K562 (cell line): ENCODE results near the gene UCN. TPM values are rescaled to one million over a fixed set of nuclear protein-coding genes. Genes with fewer than 3 reads are reported as not detected.

Experiments used
- ATAC-seq: fragments of 200-7000 bp; cut with Tn5 transposase; 3 replicates; pipeline ENCODE4 v1.9.1; 2020; ENCODE audit warnings: moderate library complexity
- BruUV-seq: library from RNA; stranded (reverse); fragments of 400-500 nt; replicated peaks from 2 replicates; lab custom pipeline; 2021; lab: Mats Ljungman, UMichigan
- CTCF ChIA-PET: fragments of 300-600 bp; formaldehyde crosslinking; extraction: SDS; loops from one replicate; lab custom pipeline; 2021; ENCODE audit warnings: low intra/inter-chr PET ratio; lab: Yijun Ruan, JAX
- POLR2A ChIA-PET: fragments of 300-600, 350-650 bp; sonication (Branson Sonifier 250); formaldehyde crosslinking; extraction: SDS; loops from one replicate; lab custom pipeline; 2021; ENCODE audit warnings: antibody characterized with exemption, inconsistent platforms; lab: Yijun Ruan, JAX
- DNase-seq, 4 experiments: peaks; one replicate each; pipeline versions ENCODE4 v3.0.0 to v3.0.0-alpha.2; 2011 to 2018; ENCODE audit warnings: low spot score in 3 of 4, mixed read lengths in 3 of 4; ENCODE audit errors: extremely low read depth in 1 of 4
- FAIRE-seq: peaks from 2 replicates; lab custom pipeline; 2011; peaks lifted over from hg19 to GRCh38; lab: Jason Lieb, UNC
- H2AFZ ChIP-seq: 2 replicates; pipeline ENCODE4 v1.6.0; 2011; ENCODE audit warnings: low read depth, low read length, control low read depth, inconsistent platforms
- H3K27ac ChIP-seq: fragments of 200-600 bp; 3 replicates; pipeline ENCODE4 v1.8.0; 2011; ENCODE audit warnings: low read depth, mild to moderate bottlenecking, control low read depth, inconsistent platforms, low read length, moderate library complexity, mixed read lengths; ENCODE audit errors: extremely low read depth
- H3K27me3 ChIP-seq, 2 experiments: fragments of 300-600 bp in 1 of 2; 2 replicates in 1 of 2; 3 replicates in 1 of 2; pipeline versions ENCODE4 v1.6.0 to v1.8.0; 2011; ENCODE audit warnings: inconsistent platforms in 2 of 2, low read length in 2 of 2, mild to moderate bottlenecking in 1 of 2, mixed read lengths in 1 of 2, moderate library complexity in 1 of 2; ENCODE audit not compliant: control insufficient read depth in 2 of 2, insufficient read depth in 2 of 2
- H3K36me3 ChIP-seq: fragments of 300-600 bp; 3 replicates; pipeline ENCODE4 v1.8.0; 2011; ENCODE audit warnings: mild to moderate bottlenecking, low read length, inconsistent platforms; ENCODE audit not compliant: control insufficient read depth, insufficient read depth
- H3K4me1 ChIP-seq, 2 experiments: fragments of 200-600 bp in 1 of 2; replicated peaks in 1 of 2; 2 replicates in 1 of 2; 3 replicates in 1 of 2; pipeline versions ENCODE4 v1.5.1 to v1.8.0; 2011; ENCODE audit warnings: inconsistent platforms in 2 of 2, low read length in 2 of 2, mild to moderate bottlenecking in 1 of 2, mixed read lengths in 1 of 2, moderate library complexity in 1 of 2; ENCODE audit not compliant: control insufficient read depth in 2 of 2, insufficient read depth in 2 of 2
- H3K4me2 ChIP-seq: 2 replicates; pipeline ENCODE4 v1.6.1; 2011; ENCODE audit warnings: low read length, control low read depth, inconsistent platforms, mixed read lengths; ENCODE audit not compliant: insufficient read depth
- H3K4me3 ChIP-seq: fragments of 200-600 bp; sonication (generic), shearing (Covaris generic); 2 replicates; pipeline ENCODE4 v1.5.1; 2016; ENCODE audit warnings: control low read depth, inconsistent platforms
- H3K79me2 ChIP-seq: fragments of 200-600 bp; 3 replicates; pipeline ENCODE4 v1.8.0; 2011; ENCODE audit warnings: low read length, inconsistent platforms; ENCODE audit not compliant: control insufficient read depth, insufficient read depth
- H3K9ac ChIP-seq, 2 experiments: 2 replicates each; pipeline versions ENCODE4 v1.6.0 to v1.6.1; 2011; ENCODE audit warnings: low read depth in 2 of 2, low read length in 2 of 2, control low read depth in 1 of 2, inconsistent platforms in 1 of 2, mild to moderate bottlenecking in 1 of 2, mixed read lengths in 1 of 2; ENCODE audit not compliant: insufficient read depth in 1 of 2
- H3K9me1 ChIP-seq: one replicate; pipeline ENCODE4 v1.6.0; 2011; ENCODE audit warnings: inconsistent platforms, mild to moderate bottlenecking, low read length, moderate library complexity; ENCODE audit not compliant: control insufficient read depth, insufficient read depth
- H3K9me3 ChIP-seq: replicated peaks from 2 replicates; pipeline ENCODE4 v1.5.1; 2011; ENCODE audit warnings: low read depth, low read length, inconsistent platforms; ENCODE audit not compliant: control insufficient read depth, insufficient read depth
- H4K20me1 ChIP-seq: replicated peaks from 2 replicates; pipeline ENCODE4 v1.6.1; 2011; ENCODE audit warnings: low read length, inconsistent platforms, mixed read lengths; ENCODE audit not compliant: control insufficient read depth, insufficient read depth
- CGGBP1 ChIP-seq: fragments of 250-450 bp; sonication (Bioruptor Pico); IDR thresholded peaks from 2 replicates; pipeline ENCODE4 v1.9.0; 2021; ENCODE audit warnings: mild to moderate bottlenecking
- ZNF134 ChIP-seq: fragments of 250-450 bp; sonication (Bioruptor Pico); conservative IDR thresholded peaks from 2 replicates; pipeline ENCODE4 v1.4.0; 2020
- WGBS: fragments of 100-300 bp; shearing (Covaris generic); methylation state at CpG from one replicate; pipeline ENCODE4 v1.1.6; 2016; ENCODE audit warnings: low coverage, mixed read lengths; ENCODE audit not compliant: insufficient coverage; ENCODE audit errors: missing lambda C conversion rate; 5-methylcytosine and 5-hydroxymethylcytosine counted together
- in situ Hi-C: fragments of 300-500 bp; cut with MboI; formaldehyde crosslinking; loops from 4 replicates; pipeline ENCODE4 v1.15.0; 2018; ENCODE audit warnings: inconsistent platforms, mixed read lengths
- intact Hi-C: fragments of 100-400 bp; cut with micrococcal nuclease; formaldehyde crosslinking; loops from 2 replicates; pipeline ENCODE4 v1.14.2; 2022
- polyA plus RNA-seq, 8 experiments: library from polyadenylated mRNA; depleted of rRNA in 4 of 8; stranded (reverse) in 5 of 8; unstranded in 3 of 8; fragments of >200 nt; fragmentation: Nextera tagmentation in 2 of 8; fragmentation: Illumina TruSeq in 1 of 8; extraction: Ambion mirVana in 2 of 8; extraction: Trizol in 1 of 8; gene quantifications; 2 replicates each; pipeline versions ENCODE4 v1.2.1 to v1.2.3, GENCODE V29; 2011 to 2014; ENCODE audit warnings: inconsistent platforms in 1 of 8, missing spikeins in 1 of 8
- total RNA-seq, 7 experiments: library from RNA; depleted of rRNA in 6 of 7; stranded (reverse); fragments of >200 nt in 6 of 7; fragmentation: Illumina TruSeq in 2 of 7; extraction: Trizol in 2 of 7; gene quantifications; 2 replicates each; pipeline versions ENCODE4 v1.2.1 to v1.2.3, GENCODE V29; 2011 to 2021; ENCODE audit warnings: low replicate concordance in 1 of 7

UCN gene
- total and polyA plus RNA-seq, 9 of the 15 experiments (the other 6 are each of a cell fraction or from before 2014, with no cell fraction given): 0.10 to 2.7 (median 0.43) TPM

DNA sequence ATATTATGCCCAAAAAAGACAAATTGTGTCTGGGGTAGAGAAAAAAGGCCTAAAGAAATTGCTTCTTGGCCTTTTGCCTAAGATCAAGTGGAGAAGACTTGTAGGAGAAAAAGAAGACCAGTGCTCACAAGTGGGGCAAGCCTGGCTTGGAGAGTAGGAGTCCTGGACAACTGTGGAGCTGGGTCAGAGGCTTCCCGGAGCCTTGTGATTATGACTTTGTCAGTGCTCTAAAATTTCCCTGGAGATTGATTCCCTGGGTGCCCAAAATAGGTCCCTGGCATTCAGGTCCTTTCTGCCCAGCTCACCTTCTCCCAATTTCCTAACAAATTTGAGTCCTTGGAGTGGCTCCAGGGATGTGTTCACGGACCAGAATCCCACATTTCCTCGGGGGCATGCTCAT, 26.8 kb downstream of the UCN start:
- CTCF ChIA-PET: no interaction called here
- no peaks in the 10 kb centered on the region for H4K20me1 ChIP-seq
- FAIRE-seq (no peak), DNase-seq (no peak), ATAC-seq (no peak)
- H3K9ac ChIP-seq: no peak overlapping the region
- H3K36me3 ChIP-seq: no peaks in the 10 kb centered on the region
- 25% methylated on average over 3 of the region's 3 CpGs for WGBS
- H3K79me2 ChIP-seq: no peaks in the 10 kb centered on the region
- BruUV-seq: no TSS peak
- intact Hi-C loops (loop anchor here (10.0 kb wide), 1 partner anchor 437 kb away; the partner anchor contains the start of gene DPYSL5), in situ Hi-C loops (loop anchor here (5.0 kb wide), 1 partner anchor 184 kb away; no protein-coding TSS in a partner anchor)
- H2AFZ ChIP-seq: no peak overlapping the region
- no peak overlapping the region for H3K27ac ChIP-seq
- peaks cover 0 to 4% of the 10 kb centered on the region in 2 experiments; a peak in 1 of 5 replicates for H3K27me3 ChIP-seq
- TF ChIP-seq CGGBP1: no peak
- POLR2A ChIA-PET: interaction anchor here (0.6 to 1.3 kb wide), 6 partner anchors 10 to 664 kb away, joined by 3 to 6 read pairs (median 4); no protein-coding TSS in a partner anchor
- H3K9me3 ChIP-seq: no peaks in the 10 kb centered on the region
- peaks cover 6 to 17% of the 10 kb centered on the region in 2 experiments for H3K4me1 ChIP-seq
- no peaks in the 10 kb centered on the region for H3K9me1 ChIP-seq
- H3K4me3 ChIP-seq: no peak overlapping the region
- no peak overlapping the region for H3K4me2 ChIP-seq

GRCh38 chr2:27280826-27281225, 27.4 kb downstream of the UCN start:
- no peaks in the 10 kb centered on the region for H3K79me2 ChIP-seq
- H3K4me3 ChIP-seq: no peak overlapping the region
- intact Hi-C loops: loop anchor here (1.0 to 10.0 kb wide), 3 partner anchors 31 to 436 kb away; partner anchors contain the start of gene DPYSL5
- peaks cover 0 to 4% of the 10 kb centered on the region in 2 experiments; a peak in 1 of 5 replicates for H3K27me3 ChIP-seq
- ChIA-PET CTCF (interaction anchor here (0.5 to 2.9 kb wide), 5 partner anchors 11 to 688 kb away, joined by 3 to 20 read pairs (median 8); no protein-coding TSS in a partner anchor), POLR2A (interaction anchor here (0.7 to 1.3 kb wide), 2 partner anchors 12 to 664 kb away, joined by 3 to 6 read pairs; no protein-coding TSS in a partner anchor)
- H3K36me3 ChIP-seq: no peaks in the 10 kb centered on the region
- no peaks in the 10 kb centered on the region for H3K9me1 ChIP-seq
- H4K20me1 ChIP-seq: no peaks in the 10 kb centered on the region
- no peak overlapping the region for H3K27ac ChIP-seq
- in situ Hi-C loops: loop anchor here (5.0 kb wide), 1 partner anchor 184 kb away; no protein-coding TSS in a partner anchor
- BruUV-seq: no TSS peak
- 22% methylated on average over 3 of the region's 3 CpGs for WGBS
- H3K9me3 ChIP-seq: no peaks in the 10 kb centered on the region
- ATAC-seq: no peak
- H3K9ac ChIP-seq: no peak overlapping the region
- DNase-seq: no peak
- no peak overlapping the region for H2AFZ ChIP-seq
- no peak for FAIRE-seq
- no peak for TF ChIP-seq ZNF134 (CRISPR knock-in tag)
- peaks cover 6 to 17% of the 10 kb centered on the region in 2 experiments for H3K4me1 ChIP-seq
- H3K4me2 ChIP-seq: no peak overlapping the region
